GM23338 (cell line): ENCODE results near the gene ACAD9. TPM values are rescaled to one million over a fixed set of nuclear protein-coding genes. Genes with fewer than 3 reads are reported as not detected.

Experiments
- ATAC-seq: fragments of 200-7000 bp; cut with Tn5 transposase; 3 replicates; pipeline ENCODE4 v1.9.1; 2020
- DNase-seq: peaks from one replicate; pipeline ENCODE4 v3.0.0-alpha.2; 2015; ENCODE audit warnings: low spot score
- H2AFZ ChIP-seq: fragments of 200-600 bp; sonication (generic); 2 replicates; pipeline ENCODE4 v1.8.0; 2016; ENCODE audit warnings: antibody characterized with exemption, mild to moderate bottlenecking, moderate library complexity
- H3F3A ChIP-seq: fragments of 200-600 bp; sonication (generic); replicated peaks from 2 replicates; pipeline ENCODE4 v1.8.0; 2017; ENCODE audit warnings: antibody characterized with exemption, mixed run types, low read depth
- H3K27ac ChIP-seq: fragments of 200-600 bp; sonication (generic); 2 replicates; pipeline ENCODE4 v1.6.1; 2016; ENCODE audit warnings: low read depth
- H3K27me3 ChIP-seq: fragments of 200-600 bp; sonication (generic); 2 replicates; pipeline ENCODE4 v1.8.0; 2016; ENCODE audit warnings: mild to moderate bottlenecking, mixed run types, moderate library complexity; ENCODE audit not compliant: insufficient read depth
- H3K36me3 ChIP-seq: fragments of 200-600 bp; sonication (generic); 2 replicates; pipeline ENCODE4 v1.8.0; 2016; ENCODE audit warnings: mild to moderate bottlenecking; ENCODE audit not compliant: insufficient read depth
- H3K4me1 ChIP-seq: fragments of 200-600 bp; sonication (generic); 2 replicates; pipeline ENCODE4 v1.8.0; 2016; ENCODE audit warnings: mild to moderate bottlenecking, moderate library complexity; ENCODE audit not compliant: insufficient read depth
- H3K4me2 ChIP-seq: fragments of 200-600 bp; sonication (generic); 2 replicates; pipeline ENCODE4 v1.7.1; 2017; ENCODE audit warnings: mixed run types
- H3K4me3 ChIP-seq: fragments of 200-600 bp; sonication (generic); 2 replicates; pipeline ENCODE4 v1.6.1; 2016; ENCODE audit warnings: mixed run types
- H3K79me2 ChIP-seq: fragments of 200-600 bp; sonication (generic); replicated peaks from 2 replicates; pipeline ENCODE4 v1.8.0; 2017; ENCODE audit warnings: mild to moderate bottlenecking; ENCODE audit not compliant: insufficient read depth
- H3K9me2 ChIP-seq: fragments of 200-600 bp; sonication (generic); 2 replicates; pipeline ENCODE4 v1.8.0; 2017; ENCODE audit not compliant: insufficient read depth
- H4K20me1 ChIP-seq: fragments of 200-600 bp; sonication (generic); replicated peaks from 2 replicates; pipeline ENCODE4 v1.8.0; 2017; ENCODE audit warnings: mild to moderate bottlenecking; ENCODE audit not compliant: insufficient read depth
- H3K27ac Mint-ChIP-seq: 2 replicates; pipeline ENCODE4 v1.8.0; 2020; ENCODE audit warnings: inconsistent platforms, mild to moderate bottlenecking, moderate library complexity, mixed read lengths
- H3K27me3 Mint-ChIP-seq: 3 replicates; pipeline ENCODE4 v1.8.0; 2022; ENCODE audit warnings: low read depth, mild to moderate bottlenecking, moderate library complexity, mixed read lengths, inconsistent platforms; ENCODE audit not compliant: insufficient read depth, poor library complexity
- H3K36me3 Mint-ChIP-seq: 3 replicates; pipeline ENCODE4 v1.8.0; 2021; ENCODE audit warnings: low read depth, mild to moderate bottlenecking, inconsistent platforms, moderate library complexity, mixed read lengths
- H3K4me1 Mint-ChIP-seq: 3 replicates; pipeline ENCODE4 v1.8.0; 2020; ENCODE audit warnings: mild to moderate bottlenecking, inconsistent platforms, mixed read lengths
- H3K4me3 Mint-ChIP-seq: 3 replicates; pipeline ENCODE4 v1.8.0; 2021; ENCODE audit warnings: moderate library complexity, mild to moderate bottlenecking, inconsistent platforms, mixed read lengths
- H3K9me3 Mint-ChIP-seq: 3 replicates; pipeline ENCODE4 v1.8.0; 2020; ENCODE audit warnings: moderate library complexity, mild to moderate bottlenecking, inconsistent platforms, mixed read lengths
- CREB1 ChIP-seq: fragments of 250-450 bp; sonication (Bioruptor Pico); IDR thresholded peaks from 2 replicates; pipeline ENCODE4 v1.5.0; 2020; ENCODE audit warnings: low read depth, mild to moderate bottlenecking, moderate library complexity
- CTCF ChIP-seq, 2 experiments: fragments of 200-600 bp in 1 of 2; sonication (generic) in 1 of 2; conservative IDR thresholded peaks; 2 replicates each; pipeline versions ENCODE4 v1.5.1 to v1.6.1; 2016 to 2017; ENCODE audit warnings: antibody characterized with exemption in 2 of 2, low read depth in 2 of 2, mild to moderate bottlenecking in 2 of 2, moderate library complexity in 1 of 2
- ETS1 ChIP-seq: IDR thresholded peaks from 2 replicates; pipeline ENCODE4 v1.6.1; 2016; ENCODE audit warnings: antibody characterized with exemption
- EZH2phosphoT487 ChIP-seq: fragments of 200-600 bp; sonication (generic); IDR thresholded peaks from one replicate; pipeline ENCODE4 v1.8.1; 2018; ENCODE audit warnings: antibody characterized with exemption; ENCODE audit not compliant: unreplicated experiment
- polyA plus RNA-seq: library from polyadenylated mRNA; unstranded; fragments of >200 nt; fragmentation: Nextera tagmentation; extraction: Ambion mirVana; gene quantifications from 2 replicates; pipeline ENCODE4 v1.2.1, GENCODE V29; 2016
- total RNA-seq: library from RNA; depleted of rRNA; stranded (reverse); fragments of >200 nt; shearing (Covaris generic); gene quantifications from 2 replicates; pipeline ENCODE4 v1.2.3, GENCODE V29; 2014

The ACAD9 gene
- total and polyA plus RNA-seq, 2 experiments from 2014 or later, result 21.2 to 36.4 TPM

- H3K9me3 Mint-ChIP-seq, result peaks cover 23% of the 10 kb centered on the region
- H4K20me1 ChIP-seq, result no peaks in the 10 kb centered on the region
- DNase-seq (no peak), ATAC-seq (no peak)
- no peak overlapping the region for H3K4me3 ChIP-seq
- H2AFZ ChIP-seq, result no peak overlapping the region
- H3K4me3 Mint-ChIP-seq, result no peak overlapping the region
- 0 out of 2 replicates have a peak, but pooled peaks cover 3% of the 10 kb centered on the region for H3F3A ChIP-seq
- TF ChIP-seq CTCF (conservative IDR thresholded peaks at IDR 0.05; ENCODE audit: low read depth in 2 of 2) (no peak), ETS1 (no peak), EZH2phosphoT487 (no peak)
- no peak overlapping the region for H3K27ac Mint-ChIP-seq
- no peak overlapping the region for H3K27ac ChIP-seq
- no peaks in the 10 kb centered on the region for H3K36me3 ChIP-seq
- H3K4me1 ChIP-seq, result peaks cover 14% of the 10 kb centered on the region; the same call in 1 of the 2 replicates
- no peaks in the 10 kb centered on the region for H3K9me2 ChIP-seq
- H3K27me3 ChIP-seq, result no peaks in the 10 kb centered on the region
- H3K4me2 ChIP-seq, result no peak overlapping the region
- H3K79me2 ChIP-seq, result no peaks in the 10 kb centered on the region
- H3K4me1 Mint-ChIP-seq, result peaks cover 16% of the 10 kb centered on the region
- peaks cover 10% of the 10 kb centered on the region for H3K27me3 Mint-ChIP-seq
- H3K36me3 Mint-ChIP-seq, result peaks cover 5% of the 10 kb centered on the region
These were observed 34.9 kb upstream of the ACAD9 start for GRCh38 chr3:128844502-128844901.

- DNase-seq (peak; percentile 73), ATAC-seq (peak; percentile 61)
- H3K4me1 Mint-ChIP-seq, result peaks cover 19% of the 10 kb centered on the region
- peak overlapping the region; percentile 79 for H3K4me2 ChIP-seq
- no peak overlapping the region for H3K27ac ChIP-seq
- H3K9me3 Mint-ChIP-seq, result peaks cover 19% of the 10 kb centered on the region
- no peaks in the 10 kb centered on the region for H3K9me2 ChIP-seq
- no peaks in the 10 kb centered on the region for H3K79me2 ChIP-seq
- no peaks in the 10 kb centered on the region for H4K20me1 ChIP-seq
- H3K27me3 Mint-ChIP-seq, result peaks cover 13% of the 10 kb centered on the region
- H3K36me3 ChIP-seq, result no peaks in the 10 kb centered on the region
- peaks cover 5% of the 10 kb centered on the region for H3K36me3 Mint-ChIP-seq
- H3K4me3 Mint-ChIP-seq, result peak overlapping the region; percentile 57
- H2AFZ ChIP-seq, result no peak overlapping the region; the same call in 1 of the 2 replicates
- no peak for TF ChIP-seq CREB1 (CRISPR knock-in tag)
- peak; percentile 57 to 74 for TF ChIP-seq CTCF (conservative IDR thresholded peaks at IDR 0.05; ENCODE audit: low read depth in 2 of 2)
- H3F3A ChIP-seq, result 0 out of 2 replicates have a peak, but pooled peaks cover 3% of the 10 kb centered on the region
- no peaks in the 10 kb centered on the region for H3K27me3 ChIP-seq
- peaks cover 14% of the 10 kb centered on the region; the same call in 1 of the 2 replicates for H3K4me1 ChIP-seq
- peak overlapping the region; percentile 47 for H3K4me3 ChIP-seq
- H3K27ac Mint-ChIP-seq, result peak overlapping the region; percentile 31; the same call in 1 of the 2 replicates
These were observed 34.2 kb upstream of the ACAD9 start for GRCh38 chr3:128845119-128845777.
